Mesenchymal stem cell (in vitro differentiated cells and primary cell): ENCODE results near the gene KIF1A.

Source experiments
- DNase-seq: peaks from one replicate; pipeline ENCODE4 v3.0.0-alpha.2; 2013
- H2AFZ ChIP-seq: one replicate; pipeline ENCODE4 v1.6.1; 2013; ENCODE audit warnings: low read depth, mild to moderate bottlenecking, control low read depth, inconsistent platforms, low read length, moderate library complexity
- H2AK5ac ChIP-seq: 2 replicates; pipeline ENCODE4 v1.6.1; 2013; ENCODE audit warnings: low read length, moderate library complexity, mild to moderate bottlenecking, inconsistent platforms; ENCODE audit not compliant: severe bottlenecking
- H2BK120ac ChIP-seq: one replicate; pipeline ENCODE4 v1.6.1; 2013; ENCODE audit warnings: low read depth, mild to moderate bottlenecking, inconsistent platforms, low read length, moderate library complexity
- H2BK12ac ChIP-seq, 2 experiments: one replicate each; pipeline ENCODE4 v1.6.1; 2013; ENCODE audit warnings: inconsistent platforms in 2 of 2, low read length in 2 of 2, mild to moderate bottlenecking in 2 of 2, moderate library complexity in 2 of 2, control low read depth in 1 of 2
- H2BK15ac ChIP-seq: one replicate; pipeline ENCODE4 v1.6.1; 2013; ENCODE audit warnings: mild to moderate bottlenecking, low read depth, inconsistent platforms; ENCODE audit not compliant: poor library complexity, severe bottlenecking
- H2BK5ac ChIP-seq: 2 replicates; pipeline ENCODE4 v1.6.1; 2013; ENCODE audit warnings: low read depth, mild to moderate bottlenecking, low read length, control low read depth, inconsistent platforms; ENCODE audit not compliant: poor library complexity, severe bottlenecking
- H3K14ac ChIP-seq, 2 experiments: one replicate each; pipeline ENCODE4 v1.6.1; 2013; ENCODE audit warnings: inconsistent platforms in 2 of 2, low read length in 2 of 2, control low read depth in 1 of 2, mild to moderate bottlenecking in 1 of 2, moderate library complexity in 1 of 2
- H3K18ac ChIP-seq, 2 experiments: one replicate each; pipeline ENCODE4 v1.6.1; 2013; ENCODE audit warnings: inconsistent platforms in 2 of 2, low read length in 2 of 2, control low read depth in 1 of 2, low read depth in 1 of 2, mild to moderate bottlenecking in 1 of 2
- H3K23ac ChIP-seq, 2 experiments: one replicate each; pipeline ENCODE4 v1.6.1; 2013; ENCODE audit warnings: inconsistent platforms in 2 of 2, low read length in 2 of 2, mild to moderate bottlenecking in 2 of 2, moderate library complexity in 2 of 2, control low read depth in 1 of 2
- H3K27ac ChIP-seq: 2 replicates; pipeline ENCODE4 v1.5.1; 2013; ENCODE audit warnings: mild to moderate bottlenecking, moderate library complexity, low read length, control low read depth, inconsistent platforms; ENCODE audit not compliant: poor library complexity, severe bottlenecking
- H3K27me3 ChIP-seq, 2 experiments: 2 replicates each; pipeline versions ENCODE4 v1.6.1 to v1.7.0; 2013; ENCODE audit warnings: low read length in 2 of 2, mild to moderate bottlenecking in 2 of 2, moderate library complexity in 2 of 2, control low read depth in 1 of 2, inconsistent platforms in 1 of 2; ENCODE audit not compliant: control insufficient read depth in 1 of 2, insufficient read depth in 1 of 2
- H3K36me3 ChIP-seq, 2 experiments: 2 replicates each; pipeline versions ENCODE4 v1.6.1 to v1.7.0; 2013; ENCODE audit warnings: low read length in 2 of 2, control low read depth in 1 of 2, inconsistent platforms in 1 of 2, low read depth in 1 of 2, mild to moderate bottlenecking in 1 of 2; ENCODE audit not compliant: insufficient read depth in 2 of 2, control insufficient read depth in 1 of 2
- H3K4ac ChIP-seq, 2 experiments: one replicate each; pipeline ENCODE4 v1.6.1; 2013; ENCODE audit warnings: inconsistent platforms in 2 of 2, low read length in 2 of 2, mild to moderate bottlenecking in 2 of 2, moderate library complexity in 2 of 2, control low read depth in 1 of 2, low read depth in 1 of 2
- H3K4me1 ChIP-seq: 2 replicates; pipeline ENCODE4 v1.6.1; 2013; ENCODE audit warnings: low read depth, low read length, control low read depth; ENCODE audit not compliant: control insufficient read depth, insufficient read depth
- H3K4me2 ChIP-seq: 2 replicates; pipeline ENCODE4 v1.6.1; 2013; ENCODE audit warnings: low read length, mild to moderate bottlenecking, inconsistent platforms; ENCODE audit not compliant: poor library complexity, severe bottlenecking
- H3K4me3 ChIP-seq, 2 experiments: 2 replicates each; pipeline versions ENCODE4 v1.5.1 to v1.7.0; 2013; ENCODE audit warnings: low read length in 2 of 2, mild to moderate bottlenecking in 2 of 2, control low read depth in 1 of 2, low read depth in 1 of 2; ENCODE audit not compliant: insufficient read depth in 1 of 2
- H3K79me1 ChIP-seq: replicated peaks from 2 replicates; pipeline ENCODE4 v1.6.1; 2013; ENCODE audit warnings: mild to moderate bottlenecking, control low read depth, low read length, inconsistent platforms; ENCODE audit not compliant: poor library complexity, severe bottlenecking
- H3K9ac ChIP-seq: 2 replicates; pipeline ENCODE4 v1.7.0; 2013; ENCODE audit warnings: mild to moderate bottlenecking, low read length, moderate library complexity
- H3K9me3 ChIP-seq: 2 replicates; pipeline ENCODE4 v1.7.0; 2013; ENCODE audit warnings: mild to moderate bottlenecking, low read length; ENCODE audit not compliant: control insufficient read depth
- H4K8ac ChIP-seq: one replicate; pipeline ENCODE4 v1.6.1; 2013; ENCODE audit warnings: inconsistent platforms, mild to moderate bottlenecking, low read length, moderate library complexity
- H4K91ac ChIP-seq: one replicate; pipeline ENCODE4 v1.6.1; 2013; ENCODE audit warnings: mild to moderate bottlenecking, low read length, inconsistent platforms
- WGBS: methylation state at CpG from one replicate; pipeline ENCODE4 v1.1.7; 2013; ENCODE audit warnings: mixed read lengths; 5-methylcytosine and 5-hydroxymethylcytosine counted together

The KIF1A gene

DNA sequence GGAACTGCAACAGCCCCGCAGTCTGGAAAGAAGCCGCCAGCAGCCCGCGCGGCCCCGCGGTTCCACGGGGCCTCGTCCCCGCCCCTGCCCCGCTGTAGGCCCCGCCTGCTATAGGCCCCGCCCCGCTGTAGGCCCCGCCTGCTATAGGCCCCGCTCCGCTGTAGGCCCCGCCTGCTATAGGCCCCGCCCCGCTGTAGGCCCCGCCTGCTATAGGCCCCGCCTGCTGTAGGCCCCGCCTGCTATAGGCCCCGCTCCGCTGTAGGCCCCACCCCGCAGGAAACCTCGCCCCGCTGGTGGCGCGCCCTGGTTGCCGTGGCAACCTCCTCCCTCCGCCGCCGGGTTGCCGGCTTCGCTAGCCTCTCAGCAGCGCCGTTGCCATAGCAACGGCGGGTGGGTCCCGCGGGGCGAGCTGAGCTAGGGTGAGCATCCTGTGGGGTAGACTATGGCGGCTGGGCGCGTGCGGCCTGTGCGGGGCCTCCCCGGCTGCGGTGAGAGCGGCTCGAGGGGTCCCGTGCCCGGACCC, 12.2 kb upstream of the KIF1A start:
- Histone ChIP-seq H2BK120ac (no peak overlapping the region), H3K4me3 (no peak overlapping the region), H3K4me1 (peaks cover 8% of the 10 kb centered on the region), H3K23ac (no peak overlapping the region), H3K27me3 (peaks cover 50 to 91% of the 10 kb centered on the region in 2 experiments), H3K18ac (no peak overlapping the region), H3K4me2 (peak overlapping the region; percentile 53), H2BK12ac (no peak overlapping the region), H4K91ac (no peak overlapping the region), H4K8ac (no peak overlapping the region), H2AFZ (no peak overlapping the region), H2BK15ac (no peak overlapping the region), H2BK5ac (no peak overlapping the region), H3K36me3 (no peaks in the 10 kb centered on the region), H3K9me3 (no peaks in the 10 kb centered on the region), H3K9ac (no peak overlapping the region), H3K79me1 (no peaks in the 10 kb centered on the region), H3K14ac (no peak overlapping the region), H3K4ac (no peak overlapping the region), H3K27ac (no peak overlapping the region), H2AK5ac (no peak overlapping the region)
- DNase-seq: peak; percentile 81
- WGBS: 10% methylated on average over 54 of the region's 54 CpGs

DNA sequence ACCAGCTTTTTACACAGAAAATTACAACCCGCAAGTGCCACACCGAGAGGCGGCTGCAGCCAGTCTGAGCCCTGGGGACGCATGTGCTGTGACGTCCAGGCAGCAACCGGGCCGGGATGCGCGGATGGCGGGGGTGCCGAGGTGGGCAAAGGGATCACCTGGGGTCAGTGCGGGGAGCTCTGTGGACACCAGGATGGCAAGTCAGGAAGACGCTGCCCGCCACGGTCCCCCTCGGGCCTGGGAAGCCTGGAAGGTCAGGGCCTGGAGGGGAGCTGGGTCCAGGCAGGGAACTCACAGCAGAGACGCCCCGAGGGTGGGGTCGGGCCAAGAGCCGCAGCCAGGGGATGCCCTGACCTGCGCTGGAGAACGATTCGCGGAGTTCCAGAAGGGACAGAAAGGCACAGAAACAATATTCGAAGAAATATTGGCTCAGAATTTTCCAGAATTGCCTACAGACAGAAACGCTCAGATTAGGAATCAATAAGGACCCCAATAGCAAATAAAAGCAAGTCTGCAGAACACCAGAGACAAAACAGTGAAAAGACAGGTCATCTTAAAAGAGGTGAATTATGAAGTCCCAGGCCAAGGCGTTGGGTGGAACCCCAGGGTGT, 11.7 kb upstream of the KIF1A start:
- no peaks in the 10 kb centered on the region for H3K9me3 ChIP-seq
- 10% methylated on average over 25 of the region's 27 CpGs for WGBS
- H3K4me3 ChIP-seq: no peak overlapping the region
- H3K9ac ChIP-seq: no peak overlapping the region
- no peak overlapping the region for H3K23ac ChIP-seq
- peaks cover 8% of the 10 kb centered on the region for H3K4me1 ChIP-seq
- H2AK5ac ChIP-seq: no peak overlapping the region
- H3K27ac ChIP-seq: no peak overlapping the region
- H2BK5ac ChIP-seq: no peak overlapping the region
- peak overlapping the region; percentile 81 for H4K91ac ChIP-seq
- no peaks in the 10 kb centered on the region for H3K36me3 ChIP-seq
- no peak for DNase-seq
- no peak overlapping the region for H2AFZ ChIP-seq
- H3K27me3 ChIP-seq: peaks cover 51 to 91% of the 10 kb centered on the region in 2 experiments
- no peak overlapping the region for H3K14ac ChIP-seq
- H2BK15ac ChIP-seq: no peak overlapping the region
- H3K18ac ChIP-seq: no peak overlapping the region
- no peak overlapping the region for H2BK12ac ChIP-seq
- no peaks in the 10 kb centered on the region for H3K79me1 ChIP-seq
- H3K4ac ChIP-seq: no peak overlapping the region
- no peak overlapping the region for H2BK120ac ChIP-seq
- H3K4me2 ChIP-seq: peak overlapping the region; percentile 53
- no peak overlapping the region for H4K8ac ChIP-seq

DNA sequence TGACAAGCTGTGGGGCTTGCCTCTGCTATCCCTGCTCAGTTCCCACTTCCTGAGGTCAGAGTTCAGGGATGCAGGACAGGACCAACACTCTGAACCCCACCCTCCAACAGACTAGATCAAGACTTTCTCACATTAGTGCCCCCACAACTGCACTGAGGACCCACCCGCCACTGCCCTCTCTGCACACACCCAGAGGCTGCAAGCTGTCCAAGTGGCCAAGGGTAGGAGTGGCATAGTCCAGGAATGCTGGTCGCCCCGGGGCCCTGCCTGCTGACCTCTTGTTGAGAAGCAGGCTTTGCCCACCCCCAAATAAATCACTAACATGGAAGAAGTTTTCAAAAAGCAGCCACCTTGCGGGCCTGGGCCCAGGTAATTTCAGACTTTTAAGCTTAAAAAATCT, 5.5 kb upstream of the KIF1A start:
- no peak overlapping the region for H3K23ac ChIP-seq
- DNase-seq: no peak
- H3K9me3 ChIP-seq: peaks cover 18% of the 10 kb centered on the region
- no peak overlapping the region for H3K4me3 ChIP-seq
- no peaks in the 10 kb centered on the region for H3K79me1 ChIP-seq
- H4K8ac ChIP-seq: no peak overlapping the region
- no peak overlapping the region for H3K9ac ChIP-seq
- no peak overlapping the region for H3K4me2 ChIP-seq
- H2BK15ac ChIP-seq: no peak overlapping the region
- H2AK5ac ChIP-seq: no peak overlapping the region
- no peak overlapping the region for H2BK5ac ChIP-seq
- no peak overlapping the region for H2BK12ac ChIP-seq
- no peak overlapping the region for H3K4ac ChIP-seq
- H2BK120ac ChIP-seq: no peak overlapping the region
- H4K91ac ChIP-seq: no peak overlapping the region
- no peak overlapping the region for H3K27ac ChIP-seq
- H3K18ac ChIP-seq: no peak overlapping the region
- peaks cover 5% of the 10 kb centered on the region for H3K4me1 ChIP-seq
- H3K27me3 ChIP-seq: peaks cover 73 to 98% of the 10 kb centered on the region in 2 experiments
- WGBS: 76% methylated on average over 3 of the region's 4 CpGs
- H2AFZ ChIP-seq: no peak overlapping the region
- H3K36me3 ChIP-seq: no peaks in the 10 kb centered on the region
- no peak overlapping the region for H3K14ac ChIP-seq

GRCh38 chr2:240823449-240824336, 3.7 kb upstream of the KIF1A start:
- no peak overlapping the region for H2BK15ac ChIP-seq

More at GRCh38 chr2:240823449-240824336, 3.7 kb upstream of the KIF1A start:
- no peaks in the 10 kb centered on the region for H3K36me3 ChIP-seq
- no peak overlapping the region for H2BK5ac ChIP-seq
- no peak overlapping the region for H2BK120ac ChIP-seq
- H3K27me3 ChIP-seq: peaks cover 68 to 83% of the 10 kb centered on the region in 2 experiments
- H3K23ac ChIP-seq: no peak overlapping the region
- H3K9me3 ChIP-seq: peaks cover 18% of the 10 kb centered on the region
- H3K79me1 ChIP-seq: no peaks in the 10 kb centered on the region
- H3K18ac ChIP-seq: no peak overlapping the region
- H4K8ac ChIP-seq: no peak overlapping the region
- H4K91ac ChIP-seq: no peak overlapping the region
- peak overlapping the region in 1 of 2 experiments; percentile 31 for H3K4me3 ChIP-seq
- DNase-seq: no peak
- no peak overlapping the region for H3K14ac ChIP-seq
- H3K27ac ChIP-seq: no peak overlapping the region
- no peak overlapping the region for H2BK12ac ChIP-seq
- no peak overlapping the region for H3K9ac ChIP-seq
- peaks cover 19% of the 10 kb centered on the region for H3K4me1 ChIP-seq
- H2AFZ ChIP-seq: no peak overlapping the region
- no peak overlapping the region for H3K4ac ChIP-seq
- 73% methylated on average over 15 of the region's 15 CpGs for WGBS
- H2AK5ac ChIP-seq: no peak overlapping the region
- H3K4me2 ChIP-seq: no peak overlapping the region
